Lower leg skin (tissue), 4 donors: ENCODE data around the gene WWOX. TPM values are rescaled to one million over a fixed set of nuclear protein-coding genes. Genes with fewer than 3 reads are reported as not detected.

Source experiments
- DNase-seq, 2 donors: peaks; one replicate each; pipeline ENCODE4 v3.0.0-alpha.2; 2019; ENCODE audit warnings: low spot score in 2 of 2
- H3K4me3 ChIP-seq: fragments of 200-600 bp; sonication (generic); 2 replicates; pipeline ENCODE4 v1.5.1; 2017; ENCODE audit warnings: mild to moderate bottlenecking, low read depth; ENCODE audit not compliant: poor library complexity, severe bottlenecking
- CTCF ChIP-seq, 3 donors: fragments of 450-650 bp; IDR thresholded peaks; one replicate each; pipeline ENCODE4 v1.5.1; 2016; ENCODE audit warnings: antibody characterized with exemption in 3 of 3, mild to moderate bottlenecking in 3 of 3, moderate library complexity in 2 of 3
- POLR2A ChIP-seq, 2 donors: fragments of 450-650 bp; IDR thresholded peaks; one replicate each; pipeline ENCODE4 v1.6.1; 2016 to 2017; ENCODE audit warnings: antibody characterized with exemption in 2 of 2, mild to moderate bottlenecking in 1 of 2, moderate library complexity in 1 of 2
- WGBS, 2 donors: methylation state at CpG; one replicate each; pipeline ENCODE4 v1.1.5; 2018; 5-methylcytosine and 5-hydroxymethylcytosine counted together
- intact Hi-C: fragments of 100-400 bp; cut with DNase I; formaldehyde crosslinking; loops from one replicate; pipeline ENCODE4 v1.15.0; 2023; ENCODE audit warnings: low total_unique reads
- total RNA-seq, 4 donors: library from RNA; depleted of rRNA; stranded (reverse); fragments of >200 nt; gene quantifications; one replicate each; pipeline ENCODE4 v1.1.0, GENCODE V29; 2016

The WWOX gene
- total RNA-seq, 4 donors from 2014 or later = 21.0 to 82.7 (median 36.1) TPM

GRCh38 chr16:79013930-79014660 lies 914.6 kb downstream of the WWOX start:
- intact Hi-C loops = no loop called here
- TF ChIP-seq CTCF (IDR thresholded peaks at IDR 0.05) (no peak), POLR2A (IDR thresholded peaks at IDR 0.05) (no peak)
- WGBS, 2 donors = 55 to 62% methylated on average over 17 of the region's 17 CpGs
- H3K4me3 ChIP-seq = no peak overlapping the region
- peak; percentile 55 to 80 for DNase-seq

GRCh38 chr16:79018650-79019429 lies 919.4 kb downstream of the WWOX start:
- intact Hi-C loops = no loop called here
- TF ChIP-seq CTCF (IDR thresholded peaks at IDR 0.05) (no peak), POLR2A (IDR thresholded peaks at IDR 0.05) (no peak)

GRCh38 chr16:79019431-79019830 lies 920.0 kb downstream of the WWOX start:
- no peak for TF ChIP-seq CTCF (IDR thresholded peaks at IDR 0.05)
- no peak for TF ChIP-seq POLR2A (IDR thresholded peaks at IDR 0.05)
- DNase-seq = no peak
- WGBS, 2 donors = 62 to 74% methylated on average over 3 of the region's 3 CpGs
- no peak overlapping the region for H3K4me3 ChIP-seq
- intact Hi-C loops = no loop called here

More at GRCh38 chr16:79018650-79019429, 919.4 kb downstream of the WWOX start:
- no peak overlapping the region for H3K4me3 ChIP-seq
- peak in 1 of 2 donors; percentile 48 for DNase-seq
- WGBS, 2 donors = 82 to 83% methylated on average over 13 of the region's 13 CpGs

GRCh38 chr16:79021991-79022630 lies 922.7 kb downstream of the WWOX start:
- DNase-seq = peak in 1 of 2 donors; percentile 63
- intact Hi-C loops = no loop called here
- WGBS, 2 donors = 50 to 56% methylated on average over 9 of the region's 9 CpGs
- no peak overlapping the region for H3K4me3 ChIP-seq
- TF ChIP-seq CTCF (IDR thresholded peaks at IDR 0.05) (no peak), POLR2A (IDR thresholded peaks at IDR 0.05) (no peak)

- peak in 1 of 2 donors; percentile 74 for DNase-seq
- WGBS, 2 donors = 96 to 98% methylated on average over 4 of the region's 4 CpGs
- H3K4me3 ChIP-seq = no peak overlapping the region
- intact Hi-C loops = no loop called here
- TF ChIP-seq POLR2A (IDR thresholded peaks at IDR 0.05) (no peak), CTCF (IDR thresholded peaks at IDR 0.05) (no peak)
Observed at GRCh38 chr16:79026117-79026516, 926.7 kb downstream of the WWOX start.
